DND-41 (cell line): ENCODE data around the gene GPATCH8.

ENCODE experiments used
- ATAC-seq: fragments of 200-7000 bp; cut with Tn5 transposase; 3 replicates; pipeline ENCODE4 v1.9.1; 2021; ENCODE audit warnings: low read depth; ENCODE audit not compliant: insufficient read depth
- DNase-seq: peaks from one replicate; pipeline ENCODE4 v3.0.0-alpha.2; 2020
- H2AFZ ChIP-seq: 2 replicates; pipeline ENCODE4 v1.6.0; 2012; ENCODE audit warnings: low read depth, low read length
- H3K27ac ChIP-seq: 2 replicates; pipeline ENCODE4 v1.5.1; 2012; ENCODE audit warnings: low read length, inconsistent platforms
- H3K27me3 ChIP-seq: fragments of 200-600 bp; sonication (generic); 2 replicates; pipeline ENCODE4 v1.6.0; 2012; ENCODE audit warnings: low read length, mild to moderate bottlenecking, inconsistent platforms; ENCODE audit not compliant: insufficient read depth, poor library complexity
- H3K36me3 ChIP-seq: 2 replicates; pipeline ENCODE4 v1.5.1; 2012; ENCODE audit warnings: low read length, inconsistent platforms; ENCODE audit not compliant: insufficient read depth
- H3K4me1 ChIP-seq: 2 replicates; pipeline ENCODE4 v1.5.1; 2012; ENCODE audit warnings: mild to moderate bottlenecking, low read length; ENCODE audit not compliant: insufficient read depth
- H3K4me2 ChIP-seq: 2 replicates; pipeline ENCODE4 v1.6.0; 2012; ENCODE audit warnings: mild to moderate bottlenecking, moderate library complexity, low read length, inconsistent platforms; ENCODE audit not compliant: insufficient read depth
- H3K4me3 ChIP-seq, 2 experiments: fragments of 200-600 bp in 1 of 2; shearing (Covaris generic) in 1 of 2; 2 replicates each; pipeline ENCODE4 v1.5.1; 2012 to 2016; ENCODE audit warnings: inconsistent platforms in 2 of 2, low read length in 2 of 2, mild to moderate bottlenecking in 2 of 2, low read depth in 1 of 2, moderate library complexity in 1 of 2
- H3K79me2 ChIP-seq: 2 replicates; pipeline ENCODE4 v1.6.0; 2012; ENCODE audit warnings: low read length, inconsistent platforms; ENCODE audit not compliant: insufficient read depth
- H3K9ac ChIP-seq: 2 replicates; pipeline ENCODE4 v1.6.0; 2012; ENCODE audit warnings: low read depth, mild to moderate bottlenecking, inconsistent platforms, low read length, moderate library complexity
- H3K9me3 ChIP-seq: 2 replicates; pipeline ENCODE4 v1.5.1; 2012; ENCODE audit warnings: low read length, moderate library complexity, mild to moderate bottlenecking, inconsistent platforms; ENCODE audit not compliant: insufficient read depth, severe bottlenecking
- H4K20me1 ChIP-seq: 2 replicates; pipeline ENCODE4 v1.6.0; 2012; ENCODE audit warnings: low read length; ENCODE audit not compliant: insufficient read depth
- EZH2 ChIP-seq: IDR thresholded peaks from 3 replicates; pipeline ENCODE4 v1.6.1; 2012; ENCODE audit warnings: borderline replicate concordance, low read depth, mild to moderate bottlenecking, moderate library complexity, low read length, inconsistent platforms; ENCODE audit not compliant: severe bottlenecking
- TF ChIP-seq, protein P1 (sequence below): IDR thresholded peaks from 2 replicates; pipeline ENCODE4 v1.5.1; 2012; ENCODE audit warnings: borderline replicate concordance, low read length, moderate library complexity, mild to moderate bottlenecking; ENCODE audit not compliant: poor library complexity, severe bottlenecking; ENCODE audit errors: extremely low read depth

Gene GPATCH8

DNA sequence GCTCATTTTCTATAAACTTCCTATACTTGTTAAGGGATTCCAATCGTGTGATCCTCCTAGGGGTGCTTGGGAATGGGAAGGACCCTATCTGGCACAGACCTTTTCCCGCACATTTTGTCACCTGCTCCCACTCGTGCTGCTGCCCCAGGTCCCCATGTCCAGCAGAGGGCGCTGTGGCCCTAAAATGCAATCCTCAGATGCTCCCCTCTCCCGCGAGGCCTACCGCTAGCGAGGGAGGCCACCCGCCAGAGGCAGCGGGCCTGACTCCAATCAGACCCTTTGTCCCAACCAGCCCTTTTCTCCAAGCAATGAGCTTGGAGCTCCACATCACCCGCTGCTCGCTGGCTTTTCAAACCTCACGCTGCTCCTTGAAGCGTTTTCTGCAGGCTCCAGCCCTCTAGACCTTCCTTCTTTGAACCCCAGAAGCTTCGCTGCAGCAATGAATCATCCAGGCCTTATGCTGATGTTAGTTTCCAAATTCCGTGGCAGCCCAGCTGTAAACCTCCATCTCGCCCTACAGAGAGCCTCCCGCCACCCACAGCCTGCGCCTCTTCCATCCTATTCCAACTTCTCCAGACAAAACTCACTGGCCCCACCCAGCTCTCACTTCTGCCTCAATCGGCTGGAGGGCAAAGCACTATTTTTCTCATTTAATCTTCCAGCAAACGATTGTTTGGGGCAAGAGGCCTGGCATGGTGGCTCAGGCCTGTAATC is 30.5 kb upstream of the GPATCH8 start:
- no peak for TF ChIP-seq EZH2
- TF ChIP-seq, protein P1, sequence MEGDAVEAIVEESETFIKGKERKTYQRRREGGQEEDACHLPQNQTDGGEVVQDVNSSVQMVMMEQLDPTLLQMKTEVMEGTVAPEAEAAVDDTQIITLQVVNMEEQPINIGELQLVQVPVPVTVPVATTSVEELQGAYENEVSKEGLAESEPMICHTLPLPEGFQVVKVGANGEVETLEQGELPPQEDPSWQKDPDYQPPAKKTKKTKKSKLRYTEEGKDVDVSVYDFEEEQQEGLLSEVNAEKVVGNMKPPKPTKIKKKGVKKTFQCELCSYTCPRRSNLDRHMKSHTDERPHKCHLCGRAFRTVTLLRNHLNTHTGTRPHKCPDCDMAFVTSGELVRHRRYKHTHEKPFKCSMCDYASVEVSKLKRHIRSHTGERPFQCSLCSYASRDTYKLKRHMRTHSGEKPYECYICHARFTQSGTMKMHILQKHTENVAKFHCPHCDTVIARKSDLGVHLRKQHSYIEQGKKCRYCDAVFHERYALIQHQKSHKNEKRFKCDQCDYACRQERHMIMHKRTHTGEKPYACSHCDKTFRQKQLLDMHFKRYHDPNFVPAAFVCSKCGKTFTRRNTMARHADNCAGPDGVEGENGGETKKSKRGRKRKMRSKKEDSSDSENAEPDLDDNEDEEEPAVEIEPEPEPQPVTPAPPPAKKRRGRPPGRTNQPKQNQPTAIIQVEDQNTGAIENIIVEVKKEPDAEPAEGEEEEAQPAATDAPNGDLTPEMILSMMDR, result peak; percentile 90
- H3K4me1 ChIP-seq, result no peaks in the 10 kb centered on the region
- no peaks in the 10 kb centered on the region for H3K36me3 ChIP-seq
- no peak overlapping the region for H3K4me3 ChIP-seq
- no peaks in the 10 kb centered on the region for H3K79me2 ChIP-seq
- H3K9me3 ChIP-seq, result no peaks in the 10 kb centered on the region
- no peak overlapping the region for H3K9ac ChIP-seq
- H3K4me2 ChIP-seq, result no peak overlapping the region
- peak overlapping the region; percentile 50 for H2AFZ ChIP-seq
- H3K27ac ChIP-seq, result no peak overlapping the region
- ATAC-seq (peak; percentile 97), DNase-seq (peak; percentile 81)
- H3K27me3 ChIP-seq, result no peaks in the 10 kb centered on the region
- H4K20me1 ChIP-seq, result no peaks in the 10 kb centered on the region

DNA sequence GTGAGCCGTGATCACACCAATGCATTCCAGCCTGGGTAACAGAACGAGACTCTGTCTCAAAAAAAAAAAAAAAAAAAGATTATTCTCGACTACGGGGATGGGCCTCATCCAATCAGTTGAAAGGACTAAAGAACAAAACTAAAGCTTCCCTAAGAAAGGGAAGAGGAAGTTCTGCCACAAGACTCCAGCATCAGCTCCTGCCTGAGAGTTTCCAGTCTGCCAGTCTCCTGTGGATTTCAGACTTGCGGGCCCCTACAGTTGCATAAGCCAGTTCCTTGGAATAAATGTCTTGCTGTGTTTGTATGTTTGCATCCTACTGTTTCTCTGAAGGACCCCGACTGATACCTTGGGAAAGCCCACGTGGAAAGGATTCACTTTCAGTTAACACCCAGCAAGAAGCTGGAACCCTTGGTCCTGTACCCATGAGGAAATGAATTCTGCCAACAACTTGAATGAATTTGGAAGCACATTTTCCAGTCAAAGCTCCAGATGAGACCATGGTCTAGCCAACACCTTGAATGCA is 27.8 kb upstream of the GPATCH8 start:
- Histone ChIP-seq H3K9me3 (no peaks in the 10 kb centered on the region), H3K4me3 (no peak overlapping the region), H2AFZ (no peak overlapping the region), H3K9ac (no peak overlapping the region), H3K4me2 (no peak overlapping the region), H3K36me3 (no peaks in the 10 kb centered on the region), H3K4me1 (no peaks in the 10 kb centered on the region), H3K79me2 (no peaks in the 10 kb centered on the region), H3K27me3 (no peaks in the 10 kb centered on the region), H4K20me1 (no peaks in the 10 kb centered on the region), H3K27ac (no peak overlapping the region)
- DNase-seq (no peak), ATAC-seq (no peak)
- no peak for TF ChIP-seq EZH2
- TF ChIP-seq, protein P1, result no peak

DNA sequence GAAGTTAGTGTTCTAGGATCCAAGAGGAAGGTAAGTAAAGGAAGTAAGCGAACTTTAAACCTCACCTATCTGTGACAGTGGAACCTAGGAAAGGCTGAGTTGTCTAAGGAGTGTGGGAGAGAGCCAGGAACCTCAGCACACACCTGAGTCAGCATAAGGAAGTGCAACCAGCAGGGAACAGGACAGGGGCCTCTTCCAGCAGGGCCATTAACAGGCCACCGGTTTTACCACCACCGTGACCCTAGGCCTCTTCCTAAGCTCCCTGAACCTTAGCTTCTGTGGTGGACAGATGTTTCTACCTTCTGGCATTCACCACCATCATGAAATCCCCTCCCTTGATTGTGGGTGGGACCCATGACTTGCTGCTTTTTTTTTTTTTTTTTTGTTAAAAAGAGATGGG is 26.7 kb upstream of the GPATCH8 start:
- H3K27me3 ChIP-seq, result no peaks in the 10 kb centered on the region
- no peak overlapping the region for H3K9ac ChIP-seq
- H3K9me3 ChIP-seq, result no peaks in the 10 kb centered on the region
- H3K4me2 ChIP-seq, result no peak overlapping the region
- H3K27ac ChIP-seq, result no peak overlapping the region
- no peak for ATAC-seq
- DNase-seq, result no peak
- H2AFZ ChIP-seq, result no peak overlapping the region
- H3K4me3 ChIP-seq, result no peak overlapping the region
- H3K36me3 ChIP-seq, result no peaks in the 10 kb centered on the region
- no peaks in the 10 kb centered on the region for H4K20me1 ChIP-seq
- TF ChIP-seq, protein P1, result no peak
- TF ChIP-seq EZH2, result no peak
- no peaks in the 10 kb centered on the region for H3K4me1 ChIP-seq
- no peaks in the 10 kb centered on the region for H3K79me2 ChIP-seq
